B cell (primary cell): Measurements from ENCODE around the gene MED20. TPM values are rescaled to one million over a fixed set of nuclear protein-coding genes. Genes with fewer than 3 reads are reported as not detected.

Experiments used
- ATAC-seq: fragments of 200-7000 bp; cut with Tn5 transposase; one replicate; pipeline ENCODE4 v1.10.0; 2021; ENCODE audit warnings: low read depth, mild to moderate bottlenecking, moderate number of reproducible peaks, moderate library complexity
- CTCF ChIA-PET: fragments of 350-600 bp; sonication (Branson Sonifier 250); formaldehyde crosslinking; loops from one replicate; lab custom pipeline; 2021; ENCODE audit warnings: antibody characterized with exemption, inconsistent platforms; lab: Charles Lee
- POLR2A ChIA-PET: fragments of 350-600 bp; sonication (Branson Sonifier 250); formaldehyde crosslinking; loops from one replicate; lab custom pipeline; 2021; ENCODE audit warnings: antibody characterized with exemption; lab: Charles Lee
- DNase-seq: peaks from one replicate; pipeline ENCODE4 v3.0.0; 2013
- H2AFZ ChIP-seq: 2 replicates; pipeline ENCODE4 v1.6.1; 2012; ENCODE audit warnings: mild to moderate bottlenecking, low read depth, low read length; ENCODE audit not compliant: insufficient read depth, poor library complexity, severe bottlenecking
- H3K27ac ChIP-seq, 2 donors: 1 replicate in 1 of 2; 2 replicates in 1 of 2; pipeline ENCODE4 v1.5.1; 2012 to 2013; ENCODE audit warnings: low read length in 2 of 2, mild to moderate bottlenecking in 2 of 2, moderate library complexity in 1 of 2
- H3K27me3 ChIP-seq, 4 experiments: fragments of 200-600 bp in 1 of 4; sonication (generic) in 1 of 4; replicated peaks in 1 of 4; 1 replicate in 2 of 4; 2 replicates in 2 of 4; pipeline versions ENCODE4 v1.6.1 to v1.7.0; 2013 to 2016; ENCODE audit warnings: low read length in 3 of 4, mild to moderate bottlenecking in 2 of 4, mixed read lengths in 1 of 4, moderate library complexity in 1 of 4; ENCODE audit not compliant: insufficient read depth in 4 of 4, control insufficient read depth in 3 of 4; ENCODE audit errors: control extremely low read depth in 1 of 4
- H3K36me3 ChIP-seq, 2 experiments: replicated peaks in 1 of 2; 1 replicate in 1 of 2; 2 replicates in 1 of 2; pipeline versions ENCODE4 v1.6.1 to v1.7.1; 2013; ENCODE audit warnings: low read length in 1 of 2; ENCODE audit not compliant: insufficient read depth in 2 of 2, control insufficient read depth in 1 of 2; ENCODE audit errors: control extremely low read depth in 1 of 2, extremely low read depth in 1 of 2
- H3K4me1 ChIP-seq, 2 donors: fragments of 200-600 bp in 1 of 2; sonication (generic) in 1 of 2; 1 replicate in 1 of 2; 2 replicates in 1 of 2; pipeline versions ENCODE4 v1.5.1 to v1.6.1; 2013 to 2017; ENCODE audit warnings: low read length in 2 of 2; ENCODE audit not compliant: control insufficient read depth in 2 of 2, insufficient read depth in 2 of 2
- H3K4me2 ChIP-seq: replicated peaks from 2 replicates; pipeline ENCODE3; 2012; ENCODE audit warnings: mild to moderate bottlenecking, low read depth, low read length; ENCODE audit not compliant: poor library complexity, severe bottlenecking
- H3K4me3 ChIP-seq, 5 experiments: fragments of 200-600 bp in 1 of 5; sonication (generic) in 1 of 5; 1 replicate in 3 of 5; 2 replicates in 2 of 5; pipeline versions ENCODE4 v1.5.1 to v1.7.0; 2011 to 2016; ENCODE audit warnings: low read length in 4 of 5, mild to moderate bottlenecking in 4 of 5, low read depth in 2 of 5, control low read depth in 1 of 5, moderate library complexity in 1 of 5; ENCODE audit not compliant: insufficient read depth in 1 of 5; ENCODE audit errors: control extremely low read depth in 1 of 5, extremely low read depth in 1 of 5
- H3K79me2 ChIP-seq: fragments of 200-600 bp; sonication (generic); one replicate; pipeline ENCODE4 v1.6.0; 2016; ENCODE audit warnings: low read length; ENCODE audit not compliant: control insufficient read depth, insufficient read depth
- H3K9ac ChIP-seq: fragments of 200-600 bp; sonication (generic); 2 replicates; pipeline ENCODE4 v1.6.1; 2017; ENCODE audit warnings: mild to moderate bottlenecking, low read length, moderate library complexity
- H3K9me3 ChIP-seq, 3 donors: one replicate each; pipeline versions ENCODE4 v1.6.1 to v1.7.1; 2013; ENCODE audit warnings: low read length in 2 of 3; ENCODE audit not compliant: control insufficient read depth in 2 of 3, insufficient read depth in 1 of 3; ENCODE audit errors: control extremely low read depth in 1 of 3
- H4K20me1 ChIP-seq: 2 replicates; pipeline ENCODE4 v1.6.0; 2012; ENCODE audit warnings: mild to moderate bottlenecking, low read length; ENCODE audit not compliant: insufficient read depth, control insufficient read depth, poor library complexity, severe bottlenecking
- H3K27ac Mint-ChIP-seq: one replicate; pipeline ENCODE4 v1.8.0; 2021; ENCODE audit warnings: mixed read lengths
- H3K27me3 Mint-ChIP-seq: one replicate; pipeline ENCODE4 v1.8.0; 2021; ENCODE audit warnings: mixed read lengths
- H3K4me1 Mint-ChIP-seq: one replicate; pipeline ENCODE4 v1.8.0; 2021; ENCODE audit warnings: mixed read lengths
- H3K4me3 Mint-ChIP-seq: one replicate; pipeline ENCODE4 v1.8.0; 2021; ENCODE audit warnings: mixed read lengths
- H3K9me3 Mint-ChIP-seq: one replicate; pipeline ENCODE4 v1.8.0; 2022; ENCODE audit warnings: mixed read lengths; ENCODE audit not compliant: insufficient read depth
- CTCF ChIP-seq: fragments of 200-600 bp; IDR thresholded peaks from one replicate; pipeline ENCODE4 v1.8.0; 2022; ENCODE audit warnings: antibody characterized with exemption, mild to moderate bottlenecking
- EZH2 ChIP-seq: IDR thresholded peaks from 2 replicates; pipeline ENCODE4 v1.6.1; 2012; ENCODE audit warnings: borderline replicate concordance, low read depth, mild to moderate bottlenecking, moderate library complexity, low read length; ENCODE audit not compliant: insufficient read depth, poor library complexity, severe bottlenecking
- WGBS: methylation state at CpG from one replicate; pipeline ENCODE4 v1.1.5; 2013; ENCODE audit warnings: missing lambda C conversion rate; ENCODE audit not compliant: insufficient coverage; 5-methylcytosine and 5-hydroxymethylcytosine counted together
- intact Hi-C: fragments of 100-400 bp; cut with micrococcal nuclease; formaldehyde crosslinking; loops from one replicate; pipeline ENCODE4 v1.10.0; 2022
- polyA plus RNA-seq: library from polyadenylated mRNA; depleted of rRNA; stranded (reverse); fragments of >200 nt; gene quantifications from 2 replicates; pipeline ENCODE4 v1.2.3, GENCODE V29; 2012
- total RNA-seq, 2 donors: library from RNA; stranded (reverse); fragments of 120-200 nt in 1 of 2; gene quantifications; 1 replicate in 1 of 2; 2 replicates in 1 of 2; pipeline versions ENCODE4 v1.2.3 to v1.2.4, GENCODE V29; 2013 to 2022

The MED20 gene
- total and polyA plus RNA-seq, 2 donors (not counting 1 experiment from before 2014, with no cell fraction given), result 4.6 to 18.2 TPM

DNA sequence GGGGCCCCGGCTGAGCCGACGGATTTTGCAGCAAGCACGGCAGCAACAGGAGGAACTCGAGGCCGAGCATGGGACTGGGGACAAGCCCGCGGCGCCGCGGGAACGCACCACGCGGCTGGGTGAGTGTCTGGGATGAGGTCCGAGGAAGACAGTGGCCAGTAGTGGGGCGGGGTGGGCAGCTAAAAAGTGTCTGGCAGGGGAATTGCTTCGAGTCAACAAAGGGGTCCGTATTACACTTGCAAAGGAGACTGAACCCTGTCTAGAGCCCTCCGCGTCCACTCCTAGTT lies 716 bp upstream of the MED20 start:
- Histone ChIP-seq H3K79me2 (peaks cover 77% of the 10 kb centered on the region), H4K20me1 (peaks cover 3% of the 10 kb centered on the region), H3K36me3 (peaks cover 0 to 11% of the 10 kb centered on the region in 2 experiments), H3K9me3 (no peaks in the 10 kb centered on the region), H3K4me3 (peak overlapping the region; percentile 67 to 99 (median 91)), H3K27me3 (no peaks in the 10 kb centered on the region), H3K27ac (peak overlapping the region; percentile 91 to 96), H3K9ac (peak overlapping the region; percentile 96), H2AFZ (peak overlapping the region; percentile 98), H3K4me2 (peak overlapping the region; percentile 93), H3K4me1 (peaks cover 26 to 29% of the 10 kb centered on the region in 2 donors)
- intact Hi-C loops, result loop anchor here (1.0 to 2.0 kb wide), 9 partner anchors 20 to 1137 kb away; partner anchors contain the start of genes CCND3, KLC4, MRPL2 and NFYA
- Mint-ChIP-seq H3K27ac (peak overlapping the region; percentile 98), H3K9me3 (no peaks in the 10 kb centered on the region), H3K27me3 (no peaks in the 10 kb centered on the region), H3K4me1 (peaks cover 47% of the 10 kb centered on the region), H3K4me3 (peak overlapping the region; percentile 98)
- DNase-seq (no peak), ATAC-seq (peak; percentile 13)
- ChIA-PET POLR2A (interaction anchor here (0.5 to 1.7 kb wide), 7 partner anchors 26 to 860 kb away, joined by 3 to 13 read pairs (median 5); partner anchors contain the start of genes BICRAL, TAF8 and TOMM6), CTCF (interaction anchor here (0.8 to 8.7 kb wide), 19 partner anchors 8 to 216 kb away, joined by 3 to 128 read pairs (median 6); partner anchors contain the start of genes CCND3, TAF8, TOMM6 and USP49)
- WGBS, result 0% methylated on average over 18 of the region's 20 CpGs
- TF ChIP-seq CTCF (no peak), EZH2 (no peak)

DNA sequence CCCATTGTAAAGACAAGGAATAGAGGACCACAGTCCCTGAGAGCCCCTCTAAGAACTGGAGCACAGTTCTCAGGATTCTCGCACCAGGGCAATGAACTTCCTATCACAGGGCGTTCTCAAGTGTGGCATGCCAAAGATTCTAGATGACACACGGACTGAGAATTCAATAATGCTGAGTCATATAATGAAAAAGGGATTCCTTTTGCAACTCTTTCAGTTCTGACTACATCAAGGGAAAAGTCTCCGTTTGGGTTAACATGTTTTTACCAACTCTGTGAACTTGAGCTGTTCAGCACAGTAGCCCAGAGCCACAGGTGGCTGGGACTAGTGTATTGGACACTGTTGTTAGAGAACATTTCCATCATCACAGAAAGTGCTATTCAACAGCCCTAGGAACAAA lies 3.4 kb downstream of the MED20 start:
- peaks cover 0 to 28% of the 10 kb centered on the region in 2 experiments for H3K36me3 ChIP-seq
- no peak overlapping the region for H3K27ac Mint-ChIP-seq
- CTCF ChIA-PET, result no interaction called here

More for the DNA sequence above, 3.4 kb downstream of the MED20 start:
- Histone ChIP-seq H3K27me3 (no peaks in the 10 kb centered on the region), H3K4me1 (peaks cover 17 to 21% of the 10 kb centered on the region in 2 donors), H3K9ac (no peak overlapping the region), H3K79me2 (peaks cover 81% of the 10 kb centered on the region), H3K4me3 (no peak overlapping the region), H3K27ac (no peak overlapping the region), H3K9me3 (no peaks in the 10 kb centered on the region), H2AFZ (no peak overlapping the region), H3K4me2 (no peak overlapping the region), H4K20me1 (peaks cover 4% of the 10 kb centered on the region)
- POLR2A ChIA-PET, result no interaction called here
- no peak for TF ChIP-seq EZH2
- no peak for TF ChIP-seq CTCF
- WGBS, result 72% methylated on average over 3 of the region's 4 CpGs
- DNase-seq (no peak), ATAC-seq (no peak)
- Mint-ChIP-seq H3K27me3 (no peaks in the 10 kb centered on the region), H3K9me3 (no peaks in the 10 kb centered on the region), H3K4me3 (no peak overlapping the region), H3K4me1 (peaks cover 41% of the 10 kb centered on the region)
- intact Hi-C loops, result no loop called here
